Loucy (cell line): Measurements from ENCODE around the gene CACNG6.

Source experiments
- CTCF ChIP-seq: fragments of 200-600 bp; sonication (generic); conservative IDR thresholded peaks from 2 replicates; pipeline ENCODE4 v1.5.1; 2014; ENCODE audit warnings: mild to moderate bottlenecking, antibody characterized with exemption, low read length
- EZH2phosphoT487 ChIP-seq: fragments of 200-600 bp; IDR thresholded peaks from 2 replicates; pipeline ENCODE4 v1.6.1; 2018; ENCODE audit warnings: antibody characterized with exemption, mild to moderate bottlenecking, moderate library complexity, borderline replicate concordance

- no peak for TF ChIP-seq CTCF
- TF ChIP-seq EZH2phosphoT487: no peak
Observed at GRCh38 chr19:53969366-53969765, 22.1 kb upstream of the CACNG6 start.
